H4 (cell line): ENCODE data around the gene DIRAS1. TPM values are rescaled to one million over a fixed set of nuclear protein-coding genes. Genes with fewer than 3 reads are reported as not detected.
A peak's percentile ranks its signal among the peaks of the same experiment; 100 is the strongest.

ENCODE experiments used
- DNase-seq: peaks from one replicate; pipeline ENCODE4 v3.0.0-alpha.2; 2015; ENCODE audit warnings: low spot score
- total RNA-seq: library from RNA; depleted of rRNA; stranded (reverse); fragments of >200 nt; shearing (Covaris generic); gene quantifications from 2 replicates; pipeline ENCODE4 v1.2.3, GENCODE V29; 2014

Gene DIRAS1
- total RNA-seq, 1 experiment from 2014 or later = 1.3 TPM

DNA sequence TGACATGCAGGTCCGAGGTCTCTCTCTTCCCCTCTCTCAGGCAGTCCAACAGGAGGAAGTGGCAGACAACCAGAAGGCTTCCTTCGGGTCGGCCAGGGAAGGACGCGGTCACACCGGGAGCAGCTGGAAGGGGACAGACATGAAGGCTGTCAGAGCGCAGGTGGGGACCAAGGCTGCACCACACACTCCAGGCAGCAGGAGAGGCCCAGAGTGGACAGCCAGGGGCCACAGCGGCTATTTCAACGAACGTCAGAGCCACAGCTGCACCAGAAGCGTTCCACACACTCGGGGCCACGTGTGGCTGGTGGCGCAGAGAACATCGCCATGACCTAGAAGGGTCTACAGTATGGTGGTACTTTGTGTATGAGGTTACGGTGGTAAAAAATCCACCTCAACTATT, 34.6 kb upstream of the DIRAS1 start:
- no peak for DNase-seq

GRCh38 chr19:2755448-2755705, 34.2 kb upstream of the DIRAS1 start:
- DNase-seq = no peak

GRCh38 chr19:2754659-2755447, 33.7 kb upstream of the DIRAS1 start:
- no peak for DNase-seq

DNA sequence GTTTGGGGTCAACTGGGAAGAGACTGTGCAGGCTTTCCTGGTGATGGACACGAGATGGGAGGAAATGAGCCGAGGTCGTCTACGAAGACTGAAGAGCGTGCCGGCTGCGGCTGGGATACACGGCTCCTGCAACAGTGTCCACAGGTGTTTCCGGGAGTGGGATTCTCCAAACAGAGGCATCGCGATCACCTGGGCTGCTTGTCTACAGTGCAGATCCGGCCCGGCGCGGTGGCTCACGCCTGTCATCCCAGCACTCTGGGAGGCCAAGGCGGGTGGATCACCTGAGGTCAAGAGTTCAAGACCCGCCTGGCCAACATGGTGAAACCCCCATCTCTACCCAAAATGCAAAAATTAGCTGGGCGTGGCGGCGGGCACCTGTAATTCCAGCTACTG, 30.3 kb upstream of the DIRAS1 start:
- no peak for DNase-seq

DNA sequence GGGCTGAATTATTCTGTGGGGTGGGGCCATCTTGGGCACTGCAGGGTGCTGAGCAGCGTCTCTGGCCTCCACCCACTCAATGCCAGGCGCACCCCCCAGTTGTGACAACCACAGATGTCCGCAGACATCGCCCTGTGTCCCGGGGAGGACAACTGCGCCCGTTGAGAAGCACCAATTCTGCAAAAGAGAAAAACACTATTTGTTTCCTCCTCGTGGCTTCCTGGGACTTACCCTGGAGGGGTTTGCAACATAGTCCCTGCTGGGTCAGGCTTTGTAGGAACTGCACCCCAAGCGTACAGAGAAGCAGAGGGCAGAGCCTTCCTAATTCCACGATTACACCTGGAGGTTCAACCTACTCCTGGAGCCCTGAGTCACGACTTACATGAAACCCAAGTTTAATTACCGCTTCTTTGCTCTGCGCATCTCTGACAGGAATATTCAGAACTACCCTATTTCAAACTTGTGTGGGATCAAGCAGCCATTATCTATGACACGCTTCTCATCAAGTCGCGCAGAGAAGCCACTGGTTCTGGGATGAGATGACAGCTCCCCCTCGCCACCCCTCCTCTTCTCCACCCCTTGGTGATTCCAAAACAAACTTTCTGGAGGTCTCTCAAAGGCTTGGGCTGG, 29.8 kb upstream of the DIRAS1 start:
- DNase-seq = no peak

- no peak for DNase-seq
Observed at GRCh38 chr19:2747349-2747748, 26.2 kb upstream of the DIRAS1 start.

GRCh38 chr19:2744113-2744512, 22.9 kb upstream of the DIRAS1 start:
- no peak for DNase-seq

DNA sequence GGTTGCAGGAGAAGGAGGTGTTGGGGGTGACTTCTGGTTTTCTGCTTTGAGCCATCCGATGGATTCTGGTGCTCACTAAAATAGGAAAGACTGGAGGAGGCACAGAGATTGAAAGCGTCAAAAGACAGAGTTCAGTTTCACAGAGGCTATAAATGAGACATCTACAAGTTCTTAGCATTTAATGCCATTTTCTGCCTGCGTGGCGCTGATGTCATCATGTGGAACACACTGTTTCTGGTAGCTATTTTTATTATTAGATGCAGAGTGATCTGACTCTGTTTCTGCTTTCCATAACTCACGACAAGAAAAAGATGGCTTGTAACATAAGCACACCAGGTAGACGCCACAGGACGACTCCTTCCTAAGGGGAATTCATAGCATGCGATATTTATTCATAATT, 21.9 kb upstream of the DIRAS1 start:
- DNase-seq = no peak

GRCh38 chr19:2740314-2740656, 19.1 kb upstream of the DIRAS1 start:
- DNase-seq = no peak

DNA sequence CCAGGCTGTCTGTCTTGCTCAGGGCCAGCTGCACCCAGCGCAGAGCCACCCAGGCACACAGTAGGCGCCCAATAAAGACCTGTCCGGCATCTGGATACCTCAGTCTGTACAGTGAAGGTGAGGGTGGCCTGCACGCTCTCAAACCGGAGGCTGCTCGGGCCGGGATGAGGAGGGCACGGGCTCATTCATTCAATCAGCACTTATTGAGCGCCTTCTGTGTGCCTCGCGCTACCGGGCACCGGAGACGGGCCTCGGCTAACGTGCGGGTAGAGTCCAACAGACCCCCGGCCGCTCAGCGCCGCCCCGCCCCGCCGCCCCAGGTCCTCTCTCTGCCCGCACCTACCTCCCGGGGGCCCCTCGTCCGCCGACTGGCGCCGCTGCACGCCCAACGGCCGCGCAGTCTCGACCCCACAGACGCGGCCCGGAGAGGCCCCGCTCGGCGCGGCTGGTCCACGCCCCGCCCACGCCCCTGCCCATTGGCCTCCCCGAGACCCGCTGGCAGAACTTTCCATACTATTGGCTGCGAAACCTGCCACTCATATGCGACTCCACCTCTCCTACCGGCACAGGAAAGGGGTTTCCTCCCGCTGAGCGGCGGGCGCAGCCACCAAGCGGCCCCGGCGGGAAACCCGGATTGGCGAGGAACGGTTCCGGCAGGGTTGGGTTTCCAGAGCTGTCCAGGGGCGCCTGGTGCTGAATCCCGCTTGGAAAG, 18.6 kb upstream of the DIRAS1 start, which contains the start of gene SLC39A3:
Gene SLC39A3, minus strand, starts transcription at position 416 of the 712 bp plus-strand sequence. CDS start 2,760 bp downstream, outside the sequence.
- peak; percentile 93 for DNase-seq

DNA sequence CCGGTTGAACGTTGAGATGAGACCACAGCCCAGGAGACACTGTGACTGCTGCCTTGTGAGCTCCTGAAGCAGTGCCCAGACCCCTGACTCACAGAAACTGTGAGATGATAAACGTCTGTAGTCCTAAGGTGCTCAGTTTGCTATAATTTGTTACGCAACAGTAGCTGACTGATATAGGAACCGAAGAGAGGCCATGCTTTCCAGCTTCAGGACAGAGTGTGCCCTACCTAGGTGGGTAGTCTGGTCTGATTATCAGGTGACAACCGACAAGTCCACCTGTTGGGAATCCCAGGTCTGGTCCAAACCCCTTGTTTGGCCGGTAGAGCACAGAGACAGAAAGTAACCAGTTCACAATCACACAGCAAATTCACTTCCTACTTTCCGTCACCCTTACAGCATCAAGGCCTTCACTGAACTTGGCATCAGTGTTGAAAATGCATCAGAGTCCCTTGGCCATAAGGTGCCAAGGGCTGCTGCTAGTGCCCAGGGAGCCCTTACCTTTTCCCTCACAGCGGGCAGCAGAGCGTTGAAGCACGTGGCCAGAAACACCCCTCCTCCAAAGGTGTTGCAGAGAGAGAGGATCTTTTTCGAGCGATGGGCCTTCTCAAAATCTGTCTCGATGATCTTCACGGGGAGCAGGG, 15.5 kb upstream of the DIRAS1 start:
- no peak for DNase-seq

DNA sequence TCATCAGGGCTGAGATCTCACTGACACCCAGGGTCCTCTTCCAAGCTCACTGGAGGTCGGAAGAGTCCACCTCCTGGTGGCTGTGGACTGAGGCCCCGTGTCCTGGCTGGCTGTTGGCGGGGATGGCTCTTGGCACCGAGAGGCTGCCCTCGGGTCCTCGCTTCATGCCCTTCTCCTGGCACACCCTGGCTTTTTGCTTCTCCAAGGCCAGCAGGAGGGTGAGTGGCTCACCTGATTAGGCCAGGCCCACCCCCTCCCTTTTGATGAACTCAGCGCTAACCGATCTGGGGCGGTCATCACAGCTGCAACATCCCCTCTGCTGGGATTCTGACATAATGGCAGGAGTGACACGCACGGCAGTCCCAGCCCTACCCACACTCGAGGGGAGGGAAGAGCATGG, 14.2 kb upstream of the DIRAS1 start:
- no peak for DNase-seq

GRCh38 chr19:2734589-2735288, 13.6 kb upstream of the DIRAS1 start:
- no peak for DNase-seq

DNA sequence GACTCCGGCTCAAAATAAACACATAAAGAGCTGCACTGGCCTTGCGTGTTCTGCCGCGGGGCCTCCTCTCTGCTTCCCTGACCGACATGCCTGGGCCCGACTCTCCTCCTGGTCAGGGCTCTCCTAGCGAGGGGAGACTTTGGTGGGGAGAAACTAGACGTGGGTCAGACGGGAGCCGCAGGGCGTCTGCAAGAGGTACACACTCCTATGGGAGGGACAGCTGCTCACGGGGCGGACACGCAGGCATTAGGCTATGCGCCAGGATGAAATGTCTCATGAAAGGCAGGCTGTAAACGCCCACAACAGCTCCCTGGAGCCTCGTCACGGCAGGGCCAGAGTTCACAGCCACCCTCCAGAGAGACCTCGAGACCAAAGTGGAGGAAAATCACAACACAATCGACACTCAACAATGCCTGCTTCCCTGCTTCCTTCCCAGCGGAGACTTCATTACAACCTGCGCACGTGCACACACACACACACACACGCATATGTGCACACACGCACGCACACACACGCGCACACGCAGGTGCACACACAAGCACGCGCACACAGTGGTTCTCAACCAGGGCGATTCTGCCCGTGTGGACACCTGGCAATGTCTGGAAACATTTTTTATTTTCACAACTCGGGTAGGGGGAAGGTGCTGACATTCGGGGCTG, 12.9 kb upstream of the DIRAS1 start:
- no peak for DNase-seq

GRCh38 chr19:2732883-2733282, 11.7 kb upstream of the DIRAS1 start:
- no peak for DNase-seq

DNA sequence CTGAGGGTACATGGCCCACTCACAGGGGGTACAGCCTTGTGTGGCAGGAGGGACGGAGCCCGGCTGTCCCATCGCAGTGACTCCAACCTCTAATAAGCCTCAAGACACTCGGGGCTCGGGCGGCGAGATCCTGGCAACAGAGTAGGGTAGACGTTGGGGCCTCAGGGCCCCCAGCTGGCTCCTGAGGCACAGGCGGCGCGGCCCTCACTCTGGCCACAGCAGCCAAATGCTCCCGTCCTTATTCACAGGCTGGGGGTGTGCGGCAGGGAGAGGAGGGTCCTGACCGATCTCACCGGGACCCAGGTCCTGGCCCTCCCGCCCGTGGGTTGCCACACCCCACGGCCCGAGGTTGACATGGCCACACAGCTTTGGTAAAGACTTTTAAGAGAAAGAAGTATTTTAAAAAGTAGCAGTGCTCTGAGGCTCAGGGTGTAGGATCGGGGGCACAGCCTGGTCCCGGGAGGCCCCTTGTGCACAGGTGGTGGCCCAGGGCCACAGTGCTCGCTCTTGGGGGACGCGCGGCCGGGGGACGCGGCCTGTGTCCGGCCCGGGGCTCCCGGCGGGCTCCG, 11.1 kb upstream of the DIRAS1 start:
- no peak for DNase-seq

DNA sequence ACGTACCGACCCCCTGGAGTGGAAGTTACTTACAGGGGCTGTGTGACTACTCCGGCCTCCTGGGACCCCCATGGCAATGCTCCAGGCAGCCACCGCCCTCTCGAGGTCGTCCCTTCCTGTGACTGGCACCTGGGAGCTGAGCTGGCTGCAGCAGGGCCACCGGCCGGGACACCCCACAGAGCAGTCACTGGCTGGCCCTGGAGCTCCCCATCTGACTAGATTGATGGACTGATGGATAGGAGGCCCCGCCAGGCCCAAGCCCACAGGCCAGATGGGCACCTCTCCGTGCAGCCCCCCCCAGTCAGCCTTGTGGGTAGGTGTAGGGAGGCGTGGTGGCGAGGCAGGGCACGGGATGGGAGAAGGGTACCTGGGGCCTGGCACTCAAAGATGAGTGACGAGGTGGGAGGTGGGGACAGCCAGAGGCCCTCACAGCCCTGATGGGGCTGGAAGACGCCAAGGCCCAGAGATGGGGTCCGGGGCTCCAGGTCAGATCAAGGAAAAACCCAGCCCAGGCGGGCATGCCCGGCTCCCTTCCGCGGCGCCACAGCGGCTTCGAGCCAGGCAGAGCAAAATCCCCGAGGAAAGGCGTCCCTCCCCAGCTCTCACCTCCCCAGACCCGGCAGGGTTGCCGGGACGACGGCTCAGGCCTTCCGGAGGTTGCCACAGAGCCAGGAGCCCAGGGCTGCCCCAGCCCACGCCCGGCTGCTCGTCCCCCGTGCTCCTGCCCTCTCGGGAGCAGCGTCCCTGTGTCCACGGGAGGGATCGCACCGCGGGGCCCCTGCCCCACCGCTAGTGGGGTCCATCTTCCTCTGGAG, 10.2 kb upstream of the DIRAS1 start:
- no peak for DNase-seq

GRCh38 chr19:2729943-2730818, 9.0 kb upstream of the DIRAS1 start:
- no peak for DNase-seq

- no peak for DNase-seq
Observed at GRCh38 chr19:2728783-2729387, 7.7 kb upstream of the DIRAS1 start.
